Fibroblast of gingiva (primary cell): ENCODE results near the gene SMOC1.
A peak's percentile ranks its signal among the peaks of the same experiment; 100 is the strongest.
"Not testable (repeated sequence)": the region's sequence is repeated elsewhere in the genome, so short reads cannot be mapped to it uniquely, and the experiment has no call there.

Experiments
- DNase-seq: peaks from one replicate; pipeline ENCODE4 v3.0.0-alpha.2; 2011; ENCODE audit warnings: low read depth

Gene SMOC1

DNA sequence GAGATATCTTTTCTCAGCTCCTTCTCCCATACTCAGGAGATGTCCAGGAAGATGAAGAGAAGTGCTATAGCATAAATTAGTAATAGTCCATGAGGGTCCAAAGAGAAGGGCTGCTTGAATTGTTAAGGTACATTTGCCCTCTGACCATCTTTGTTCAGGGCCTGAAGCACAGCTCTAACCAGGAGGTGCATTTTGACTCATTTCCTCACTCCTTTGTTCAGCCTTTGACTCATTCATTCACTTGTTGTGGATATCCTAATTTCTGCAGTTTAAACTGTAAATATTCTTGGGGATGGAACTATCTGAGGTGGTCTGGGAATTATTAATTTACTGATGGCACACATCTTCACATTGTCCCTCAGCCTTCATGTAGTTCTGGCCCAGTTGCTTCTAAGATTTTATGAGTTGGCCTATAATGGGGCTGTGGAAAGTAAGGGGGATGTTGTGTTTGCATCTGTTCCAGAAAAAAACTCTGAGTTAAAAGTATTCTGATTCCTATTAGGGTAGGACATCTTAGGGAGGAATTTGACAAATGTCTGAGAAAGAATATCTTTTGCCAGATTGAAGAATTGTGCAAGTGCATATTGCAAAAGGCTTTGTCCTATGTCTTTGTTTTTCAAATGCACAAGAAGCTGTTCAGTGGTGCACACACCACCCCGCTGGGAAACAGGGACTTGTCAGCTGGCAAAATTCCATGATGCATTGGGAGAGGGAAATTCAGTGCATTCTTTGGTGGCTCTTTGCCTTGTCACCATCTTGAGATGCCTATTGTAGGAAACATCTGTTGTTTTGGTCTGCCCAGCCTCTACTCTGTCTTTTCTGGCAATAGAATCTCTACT lies 22.1 kb downstream of the SMOC1 start:
- DNase-seq, result peak; percentile 89

DNA sequence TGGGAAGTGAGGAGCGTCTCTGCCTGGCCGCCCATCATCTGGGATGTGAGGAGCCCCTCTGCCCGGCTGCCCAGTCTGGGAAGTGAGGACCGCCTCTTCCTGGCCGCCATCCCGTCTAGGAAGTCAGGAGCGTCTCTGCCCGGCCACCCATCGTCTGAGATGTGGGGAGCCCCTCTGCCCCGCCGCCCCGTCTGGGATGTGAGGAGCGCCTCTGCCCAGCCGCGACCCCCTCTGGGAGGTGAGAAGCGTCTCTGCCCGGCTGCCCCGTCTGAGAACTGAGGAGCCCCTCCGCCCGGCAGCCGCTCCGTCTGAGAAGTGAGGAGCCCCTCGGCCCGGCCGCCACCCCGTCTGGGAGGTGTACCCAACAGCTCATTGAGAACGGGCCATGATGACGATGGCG lies 23.8 kb downstream of the SMOC1 start:
- not testable (repeated sequence) for DNase-seq

DNA sequence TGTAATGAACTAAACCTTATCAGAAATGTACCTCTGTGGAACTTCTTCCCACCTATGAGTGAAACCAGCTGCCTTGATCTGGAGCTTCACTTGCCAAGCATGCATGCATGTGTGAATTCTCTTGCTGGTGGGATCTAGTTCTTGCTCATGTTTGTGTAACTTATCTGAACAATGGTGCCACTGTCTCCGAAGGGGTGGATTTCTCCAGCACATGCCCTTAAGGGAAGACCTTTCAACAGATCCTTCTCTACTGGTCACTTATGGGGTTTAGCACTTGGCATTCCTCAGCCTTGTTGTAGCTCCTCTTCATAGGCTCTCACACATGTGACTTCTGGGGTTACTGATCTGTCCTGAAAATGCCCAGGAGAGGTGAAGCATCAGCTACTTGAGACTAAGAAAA lies 25.0 kb downstream of the SMOC1 start:
- no peak for DNase-seq

DNA sequence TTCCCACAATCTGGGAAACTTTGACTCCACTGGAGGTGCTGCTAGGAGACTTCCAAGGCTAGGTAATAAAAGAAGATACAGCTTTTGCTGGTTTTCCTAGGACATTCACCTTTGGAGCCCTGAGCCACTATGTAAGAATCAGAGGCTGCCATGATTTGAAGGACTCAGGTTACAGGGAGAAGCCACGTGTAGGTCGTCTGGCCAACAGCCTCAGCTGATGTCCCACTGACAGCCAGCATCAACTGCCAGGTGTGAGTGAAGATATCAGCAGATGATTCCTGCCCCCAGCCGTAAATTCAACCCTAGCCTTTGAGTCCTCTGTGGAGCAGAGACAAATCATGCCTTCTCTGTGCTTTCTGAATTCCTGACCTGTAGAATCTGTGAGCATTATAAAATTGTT lies 27.0 kb downstream of the SMOC1 start:
- DNase-seq, result no peak

DNA sequence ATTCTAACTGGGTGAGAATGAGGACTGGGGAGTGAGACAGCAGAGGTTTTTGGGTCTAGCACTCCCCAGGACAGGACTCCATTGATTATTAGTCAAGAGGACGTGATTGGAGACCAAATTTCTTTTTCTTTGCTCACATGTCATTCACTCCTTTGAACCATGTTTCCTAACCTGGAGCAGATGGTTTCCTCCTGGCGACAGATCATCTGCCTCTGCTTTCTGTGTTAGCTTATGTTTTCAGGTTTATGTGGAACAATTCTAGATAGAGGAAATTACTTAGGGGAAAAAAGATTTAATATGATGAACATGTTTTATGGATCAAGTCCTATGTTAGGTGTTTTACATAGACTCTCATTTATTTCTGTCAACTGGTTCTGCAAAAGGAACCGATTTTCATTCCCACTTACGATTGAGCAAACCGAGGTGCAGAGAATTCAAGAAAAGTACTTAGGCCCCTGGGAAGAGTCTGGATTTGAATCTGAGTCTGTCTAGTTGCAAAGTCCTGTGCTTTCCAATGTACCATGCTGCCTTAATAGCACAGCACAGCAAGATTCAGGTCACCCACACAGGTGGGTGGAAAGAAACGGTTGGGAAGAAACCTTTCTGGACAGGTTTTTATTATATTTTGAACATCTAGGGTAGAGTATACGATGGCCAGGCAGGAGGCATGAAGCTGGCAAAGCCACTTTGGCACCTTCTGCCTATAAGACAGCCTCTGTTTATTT lies 30.8 kb downstream of the SMOC1 start:
- no peak for DNase-seq

DNA sequence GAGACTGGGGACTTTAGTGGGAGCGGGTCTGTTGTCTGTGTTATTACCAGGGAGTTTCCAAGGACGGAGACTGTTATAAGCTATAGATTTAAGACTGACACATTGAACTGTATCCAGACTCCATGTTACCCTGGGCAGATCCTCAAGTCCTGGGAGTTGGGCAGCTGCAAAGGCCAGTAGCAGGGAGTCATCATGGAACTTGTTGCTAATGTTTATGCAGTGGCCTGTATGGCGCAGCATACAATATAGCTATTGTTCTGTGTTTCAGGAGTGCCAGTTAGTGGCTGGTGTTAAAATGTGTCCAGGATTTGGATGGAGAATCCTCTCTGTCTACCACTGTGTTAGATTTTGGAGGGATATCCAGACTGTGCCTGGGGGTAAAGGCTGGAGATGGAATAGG lies 31.7 kb downstream of the SMOC1 start:
- no peak for DNase-seq

DNA sequence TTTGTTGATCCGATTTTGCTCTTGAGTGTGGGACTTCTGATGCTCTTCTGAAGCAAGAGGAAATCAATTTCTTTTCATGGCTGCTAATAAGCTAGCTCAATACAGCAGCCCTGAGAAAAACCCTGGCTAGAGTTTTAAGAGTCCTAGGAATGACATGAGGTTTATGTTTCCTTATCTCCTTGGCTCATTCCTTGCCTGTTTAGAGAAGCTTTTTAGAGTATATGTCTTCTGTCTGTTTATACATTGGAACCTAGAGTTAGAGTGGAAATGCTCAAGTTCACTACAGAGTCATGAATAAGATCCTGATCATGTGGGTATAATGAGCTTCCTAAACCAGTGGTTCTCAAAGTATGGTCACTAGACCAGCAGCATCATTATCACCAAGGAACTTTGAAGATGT lies 34.5 kb downstream of the SMOC1 start:
- no peak for DNase-seq

DNA sequence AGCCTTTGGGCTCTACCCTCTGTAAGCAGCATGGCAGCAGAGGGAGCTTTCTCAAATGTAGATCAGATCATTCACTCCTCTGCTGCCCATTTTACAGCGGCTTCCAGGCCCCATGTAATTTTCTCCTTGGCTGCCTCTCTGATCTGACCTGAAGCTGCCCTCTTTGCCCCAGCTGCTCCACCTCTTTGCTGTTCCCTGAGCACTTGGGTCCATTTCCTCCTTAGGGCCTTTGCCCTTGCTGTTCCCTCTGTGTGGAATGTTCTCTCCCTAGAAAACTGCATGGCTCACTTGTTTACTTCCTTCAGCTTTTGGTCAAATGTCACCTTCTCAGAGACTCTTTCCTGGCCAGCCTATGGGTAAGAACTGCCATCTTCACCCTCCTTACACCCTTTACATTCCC lies 37.2 kb downstream of the SMOC1 start:
- no peak for DNase-seq

DNA sequence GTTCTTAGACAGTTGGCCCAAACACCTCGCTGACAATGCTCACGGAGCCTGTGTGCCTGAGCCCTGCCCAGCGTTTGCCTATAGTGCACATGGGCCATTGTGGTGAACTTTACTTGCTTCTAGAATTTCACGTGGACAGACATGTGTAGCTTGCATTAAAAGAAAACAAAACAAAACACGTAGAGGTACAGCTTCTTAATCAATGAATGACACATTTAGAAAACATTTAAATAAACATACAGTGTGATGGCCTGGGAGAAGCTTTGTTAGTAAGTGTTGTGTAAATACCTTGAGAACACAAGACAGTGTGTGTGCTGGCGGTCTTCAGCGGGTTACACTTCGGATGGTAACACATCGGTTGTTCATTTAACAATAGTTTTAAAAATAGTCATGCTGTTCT lies 38.1 kb downstream of the SMOC1 start:
- DNase-seq, result no peak

DNA sequence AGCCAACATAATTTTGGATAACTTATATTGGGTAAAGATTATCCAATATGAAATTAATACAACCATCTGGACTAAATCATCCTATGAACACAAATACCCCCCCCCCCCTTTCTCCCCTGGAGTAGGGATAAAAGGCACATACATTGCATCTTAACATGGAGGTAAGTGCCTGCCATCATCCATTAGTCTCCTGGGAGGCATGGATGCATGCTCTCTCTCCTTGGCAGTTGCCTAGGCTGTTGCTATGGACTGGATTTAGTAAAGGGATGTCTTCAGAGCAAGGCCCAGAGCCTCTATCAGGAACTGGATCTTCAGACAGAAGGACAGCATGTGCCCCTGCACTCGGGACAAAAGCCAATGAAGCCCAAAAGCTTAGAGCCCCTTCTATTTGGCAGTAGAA lies 40.6 kb downstream of the SMOC1 start:
- no peak for DNase-seq

DNA sequence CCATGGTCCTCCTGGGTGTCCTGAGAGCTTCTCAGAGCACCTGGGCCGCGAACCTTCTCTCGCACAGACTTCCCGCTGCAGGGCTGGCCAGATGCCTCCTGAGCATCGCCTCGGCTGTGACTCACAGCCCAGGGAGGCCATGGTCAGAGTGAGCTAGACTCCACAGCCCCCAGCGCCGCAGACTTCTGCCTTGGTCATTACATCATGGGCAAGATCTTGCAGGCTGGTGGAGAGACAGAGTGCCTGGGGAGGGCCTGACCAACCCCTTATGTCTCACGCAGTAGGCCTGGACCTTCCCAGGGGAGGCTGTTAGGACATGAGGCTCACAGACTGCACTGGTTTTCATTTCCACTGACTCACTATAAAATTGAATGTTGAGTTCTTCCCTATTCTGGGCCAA lies 41.8 kb downstream of the SMOC1 start:
- DNase-seq, result peak; percentile 82

DNA sequence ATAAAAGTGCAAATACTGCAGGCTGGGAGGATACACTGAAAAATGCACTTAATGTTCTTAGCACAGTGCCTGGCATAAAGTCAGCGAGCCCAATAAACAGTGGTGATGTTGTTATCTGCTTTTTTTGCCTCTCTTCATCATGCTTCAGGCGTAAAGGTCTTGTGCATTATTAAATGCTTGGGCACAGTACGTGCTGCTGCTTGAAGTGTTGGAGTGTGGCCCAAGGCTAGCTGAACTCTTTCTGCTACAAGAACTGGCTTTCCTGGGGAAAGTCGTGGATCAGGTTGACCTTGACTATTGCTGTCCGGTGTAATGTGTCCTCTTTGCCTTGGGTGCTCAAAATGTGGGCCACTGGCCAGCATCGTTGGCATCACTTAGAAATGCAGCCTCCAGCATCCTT lies 43.0 kb downstream of the SMOC1 start:
- no peak for DNase-seq

DNA sequence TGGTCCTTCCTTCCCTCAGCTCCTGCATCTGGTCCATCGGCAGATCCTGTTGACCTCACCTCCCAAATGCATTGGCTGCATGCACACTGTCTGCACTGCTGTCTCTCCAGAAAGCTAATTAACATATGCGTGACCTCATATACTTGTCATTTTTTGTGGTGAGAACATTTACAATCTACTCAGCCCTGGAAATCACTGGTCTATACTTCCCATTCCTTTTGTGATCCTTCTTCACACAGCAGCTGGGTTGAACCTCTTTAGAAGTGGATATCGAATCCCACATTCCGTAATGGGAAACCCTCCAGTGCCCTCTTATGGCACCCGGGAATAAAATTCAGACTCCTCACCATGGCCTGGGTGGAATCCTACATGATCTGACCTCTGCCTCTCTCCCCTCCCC lies 45.0 kb downstream of the SMOC1 start:
- no peak for DNase-seq

DNA sequence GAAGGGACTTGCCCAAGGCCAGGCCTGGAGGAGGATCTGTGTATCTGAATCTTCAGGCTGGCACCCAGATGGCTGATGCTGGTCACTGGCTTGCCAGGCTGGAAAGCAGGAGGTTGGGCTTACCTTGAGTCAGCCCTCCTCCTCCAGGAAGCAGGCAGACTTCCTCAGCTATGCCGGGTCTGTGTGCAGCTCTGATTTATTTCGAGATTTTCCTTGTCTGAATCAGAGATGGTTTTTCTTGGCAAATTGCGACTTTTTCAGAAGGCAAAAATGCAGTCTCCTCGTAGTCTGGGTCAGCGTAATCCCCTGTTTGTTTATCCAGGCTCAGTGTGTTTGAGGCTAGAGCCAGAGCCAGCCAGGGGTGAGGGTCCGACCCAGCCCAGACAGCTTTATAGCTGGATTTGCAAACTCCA lies 48.9 kb downstream of the SMOC1 start:
- no peak for DNase-seq

DNA sequence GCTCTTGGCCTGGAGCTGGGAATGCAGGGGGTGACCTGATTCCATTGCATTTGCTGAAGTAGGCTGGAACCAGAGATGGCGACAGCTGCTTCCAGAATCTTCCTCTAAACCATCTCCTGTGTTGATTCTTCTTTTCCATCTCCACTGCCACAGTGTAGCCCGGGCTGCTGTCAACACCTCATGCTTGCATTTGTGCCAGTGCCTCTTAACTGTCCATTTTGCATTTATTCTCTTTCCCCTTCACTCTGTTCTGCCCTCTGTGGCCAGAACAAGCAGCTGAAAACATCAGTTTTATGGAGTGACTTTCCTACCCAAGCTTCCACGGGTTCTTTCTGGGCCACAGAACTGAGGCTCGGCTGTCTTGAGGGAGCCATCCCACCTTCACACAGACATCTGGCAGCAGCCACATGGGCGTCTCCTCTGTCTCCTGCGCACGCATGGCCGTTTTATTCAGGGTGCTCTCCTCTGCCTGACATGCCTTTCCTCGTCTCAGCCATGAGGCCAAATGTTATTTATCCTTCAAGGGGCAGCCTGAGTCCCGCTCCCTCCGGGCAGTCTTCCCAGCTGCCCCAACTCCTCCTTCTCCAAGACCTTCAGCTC lies 51.7 kb downstream of the SMOC1 start:
- no peak for DNase-seq

DNA sequence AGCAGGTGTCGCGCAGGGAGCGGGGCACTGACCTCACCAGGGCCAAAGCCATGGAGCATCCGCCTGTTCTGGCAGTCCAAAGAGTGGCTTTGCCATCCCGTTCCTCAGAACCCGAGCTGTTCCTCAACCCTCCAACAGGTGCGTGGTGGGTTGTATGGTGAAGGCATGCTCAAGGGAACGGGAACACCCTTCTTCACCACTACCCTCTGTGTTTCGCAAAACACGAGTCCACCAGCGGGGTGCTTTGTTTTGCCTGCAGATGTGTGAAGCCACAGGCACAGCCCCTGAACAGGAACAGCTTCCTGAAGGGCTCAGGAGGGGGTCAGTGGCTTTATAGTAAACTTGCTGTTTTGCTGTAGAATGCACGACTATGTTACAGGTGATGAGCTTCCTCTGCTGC lies 52.7 kb downstream of the SMOC1 start:
- DNase-seq, result no peak

DNA sequence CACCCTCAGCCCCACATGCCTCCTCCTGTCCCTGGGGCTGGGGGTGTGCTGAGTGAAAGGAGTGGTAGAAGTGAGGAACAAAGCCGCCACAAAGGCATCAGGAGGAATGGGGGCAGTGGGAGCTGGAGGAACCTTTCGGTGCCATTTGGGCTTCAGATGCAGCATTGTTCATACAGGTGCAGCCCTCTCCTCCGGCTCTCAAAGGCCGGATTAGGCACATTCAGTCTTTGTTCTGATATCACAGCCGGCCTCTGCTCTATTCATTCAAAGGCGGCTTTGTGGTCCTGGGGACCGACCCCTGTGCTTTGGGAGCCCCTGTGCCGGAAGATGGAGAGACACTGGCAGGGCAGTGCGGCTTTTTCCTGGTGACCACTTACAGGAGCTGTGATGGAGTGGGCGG lies 53.2 kb downstream of the SMOC1 start:
- DNase-seq, result no peak

DNA sequence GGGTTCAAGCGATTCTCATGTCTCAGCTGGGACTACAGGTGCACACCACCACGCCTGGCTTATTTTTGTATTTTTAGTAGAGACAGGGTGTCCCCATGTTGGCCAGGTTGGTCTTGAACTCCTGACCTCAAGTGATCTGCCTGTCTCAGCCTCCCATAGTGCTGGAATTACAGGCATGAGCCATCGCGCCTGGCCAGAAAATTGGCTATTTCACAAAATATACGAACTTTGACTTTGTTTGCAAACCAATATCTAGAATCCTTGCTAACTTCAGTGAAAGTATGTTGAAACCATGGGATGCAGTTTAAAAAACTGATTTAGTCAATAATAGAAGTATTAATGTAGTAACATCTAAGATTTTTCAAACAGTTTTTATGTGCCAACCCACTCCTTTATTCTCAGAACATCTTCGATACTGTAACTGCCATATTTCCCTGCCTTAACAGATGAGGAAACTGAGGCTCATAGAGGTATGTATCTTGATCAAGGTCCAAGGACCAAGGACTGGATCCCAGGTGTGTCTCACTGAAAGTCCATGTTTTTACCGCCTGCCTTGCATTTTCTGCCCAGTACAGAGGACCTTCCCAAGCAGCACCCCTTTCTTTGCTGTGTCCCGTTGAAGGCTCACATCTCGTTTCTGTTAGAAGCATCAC lies 54.5 kb downstream of the SMOC1 start:
- DNase-seq, result no peak

DNA sequence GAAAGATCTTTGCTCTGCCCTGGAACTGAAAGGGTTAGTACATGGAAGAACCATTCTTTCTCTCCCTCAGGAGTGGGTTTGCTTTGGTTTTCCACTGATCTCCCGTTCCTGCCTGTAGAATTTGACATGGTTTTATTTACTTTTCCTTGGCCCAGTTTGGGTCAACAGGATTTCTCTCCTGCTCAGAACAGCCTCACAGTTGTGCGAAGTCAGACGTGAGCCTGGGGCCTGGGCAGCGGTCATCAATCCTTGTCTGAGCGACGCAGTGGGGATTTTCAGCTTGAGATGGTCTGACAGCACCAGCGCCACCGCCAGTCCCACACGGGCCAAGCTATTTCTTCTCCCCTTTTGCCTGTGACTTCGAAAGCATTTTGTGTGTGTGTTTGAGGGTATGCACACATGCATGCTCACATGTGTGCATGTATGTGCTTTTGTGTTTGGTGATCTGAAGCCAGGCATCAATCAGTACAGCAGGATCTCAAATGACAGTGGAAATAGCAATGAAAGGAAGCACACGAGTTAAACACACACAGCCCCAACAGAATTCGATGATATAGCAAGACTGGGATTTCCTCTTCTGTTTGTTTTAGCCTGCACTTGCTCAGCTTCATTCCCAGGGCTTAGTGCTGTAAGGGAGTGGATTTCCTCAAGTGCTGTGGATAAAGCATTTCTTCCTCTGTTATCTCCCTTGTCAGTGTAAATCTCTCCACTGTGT lies 58.3 kb downstream of the SMOC1 start:
- DNase-seq, result no peak

DNA sequence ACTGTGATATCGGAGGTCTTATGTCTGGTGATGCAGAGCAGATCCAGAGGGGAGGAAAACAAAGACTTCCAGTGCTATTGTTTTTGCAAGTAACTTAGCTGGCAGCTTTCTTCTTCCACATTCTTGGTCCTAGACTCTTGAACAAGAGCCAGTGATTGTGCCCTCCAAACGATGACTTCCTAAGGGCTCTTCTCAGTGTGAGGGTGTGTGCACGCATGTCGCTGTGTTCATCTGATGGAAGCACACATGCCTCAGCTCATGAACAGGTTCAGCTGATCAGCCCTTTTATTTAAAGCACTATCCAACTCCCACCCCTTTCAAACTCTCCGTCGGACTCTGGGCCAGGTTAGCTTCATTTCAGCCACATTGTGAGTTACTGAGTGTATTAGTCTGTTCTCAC lies 59.5 kb downstream of the SMOC1 start:
- no peak for DNase-seq

DNA sequence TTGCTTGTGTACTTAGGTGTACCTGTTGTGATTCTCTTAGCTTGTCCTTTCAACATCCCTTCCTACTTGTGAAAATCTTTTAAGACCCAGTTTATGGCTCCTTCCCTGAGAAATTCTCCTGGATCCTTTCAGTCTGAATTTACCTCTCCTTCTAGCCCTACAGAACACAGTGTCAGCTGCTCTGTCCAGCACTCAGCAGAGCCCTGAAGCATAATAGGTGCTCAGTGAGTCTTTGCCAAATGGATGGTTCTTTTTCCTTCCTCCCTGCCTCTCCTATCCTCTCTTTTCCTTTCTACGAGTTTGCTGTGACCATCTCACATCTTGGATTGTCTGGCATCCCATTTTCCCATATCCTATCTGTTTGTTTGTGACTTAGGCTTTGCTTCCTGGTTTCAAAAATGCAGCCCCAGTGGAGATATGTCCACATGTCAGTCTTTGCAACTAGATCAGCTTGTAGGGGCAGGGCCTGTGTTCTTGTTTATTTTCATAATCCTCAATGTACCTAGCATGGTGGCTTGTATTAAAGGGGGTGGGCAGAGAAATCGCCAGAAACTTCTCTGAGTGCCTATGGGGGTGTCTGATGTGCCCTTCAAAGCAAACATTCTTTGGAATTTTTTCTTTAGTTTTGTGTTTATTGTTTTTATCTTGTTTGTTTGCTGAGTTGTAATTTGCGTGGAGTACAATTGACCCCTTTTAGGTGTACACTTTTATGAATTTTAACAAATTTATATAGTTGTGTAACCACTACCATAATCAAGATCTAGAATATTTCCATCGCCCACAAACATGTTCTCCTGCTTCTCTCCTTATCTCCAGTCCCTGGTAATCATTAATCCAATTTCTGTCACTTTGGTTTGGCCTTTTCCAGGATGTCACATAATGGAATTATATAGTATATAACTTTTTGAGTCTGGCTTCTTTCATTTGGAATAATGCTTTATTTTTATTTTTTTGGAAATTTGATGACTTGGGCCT lies 62.8 kb downstream of the SMOC1 start:
- no peak for DNase-seq
